Breast epithelium (tissue), 3 donors: Measurements from ENCODE around the gene RORB.

Experiments
- POLR2A ChIP-seq: fragments of 450-650 bp; IDR thresholded peaks from one replicate; pipeline ENCODE4 v1.6.1; 2016; ENCODE audit warnings: antibody characterized with exemption, mild to moderate bottlenecking, moderate library complexity
- TF ChIP-seq, protein P1 (sequence below), 3 donors: fragments of 450-650 bp; IDR thresholded peaks; one replicate each; pipeline ENCODE4 v1.5.1; 2016 to 2017; ENCODE audit warnings: antibody characterized with exemption in 3 of 3, mild to moderate bottlenecking in 3 of 3, moderate library complexity in 3 of 3

DNA sequence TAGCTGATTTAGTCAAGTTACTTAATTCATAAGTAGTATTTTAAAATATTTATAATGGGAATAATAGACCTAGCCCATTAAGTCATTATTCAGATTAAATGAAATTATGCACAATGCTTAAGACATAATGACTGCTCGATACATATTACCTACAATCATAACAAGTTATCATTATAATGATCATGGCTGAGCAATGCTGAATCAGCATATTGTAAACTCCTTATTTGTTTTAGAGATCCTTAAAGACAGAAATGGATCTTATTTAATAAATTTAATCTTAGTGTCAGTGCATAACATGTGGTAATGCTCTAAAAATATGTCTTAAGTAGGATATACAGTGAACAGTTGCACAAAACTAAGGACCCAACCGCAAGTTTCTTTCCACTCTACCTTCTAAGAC is 221.6 kb downstream of the RORB start:
- TF ChIP-seq POLR2A: no peak
- TF ChIP-seq, protein P1, sequence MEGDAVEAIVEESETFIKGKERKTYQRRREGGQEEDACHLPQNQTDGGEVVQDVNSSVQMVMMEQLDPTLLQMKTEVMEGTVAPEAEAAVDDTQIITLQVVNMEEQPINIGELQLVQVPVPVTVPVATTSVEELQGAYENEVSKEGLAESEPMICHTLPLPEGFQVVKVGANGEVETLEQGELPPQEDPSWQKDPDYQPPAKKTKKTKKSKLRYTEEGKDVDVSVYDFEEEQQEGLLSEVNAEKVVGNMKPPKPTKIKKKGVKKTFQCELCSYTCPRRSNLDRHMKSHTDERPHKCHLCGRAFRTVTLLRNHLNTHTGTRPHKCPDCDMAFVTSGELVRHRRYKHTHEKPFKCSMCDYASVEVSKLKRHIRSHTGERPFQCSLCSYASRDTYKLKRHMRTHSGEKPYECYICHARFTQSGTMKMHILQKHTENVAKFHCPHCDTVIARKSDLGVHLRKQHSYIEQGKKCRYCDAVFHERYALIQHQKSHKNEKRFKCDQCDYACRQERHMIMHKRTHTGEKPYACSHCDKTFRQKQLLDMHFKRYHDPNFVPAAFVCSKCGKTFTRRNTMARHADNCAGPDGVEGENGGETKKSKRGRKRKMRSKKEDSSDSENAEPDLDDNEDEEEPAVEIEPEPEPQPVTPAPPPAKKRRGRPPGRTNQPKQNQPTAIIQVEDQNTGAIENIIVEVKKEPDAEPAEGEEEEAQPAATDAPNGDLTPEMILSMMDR (IDR thresholded peaks at IDR 0.05): no peak
